Heart left ventricle (tissue), 16 donors: Measurements from ENCODE around the gene TBX10. TPM values are rescaled to one million over a fixed set of nuclear protein-coding genes. Genes with fewer than 3 reads are reported as not detected.

Source experiments
- ATAC-seq, 4 donors: fragments of 200-7000 bp; cut with Tn5 transposase; one replicate each; pipeline ENCODE4 v1.9.1; 2020 to 2022; ENCODE audit warnings: moderate library complexity in 4 of 4, mild to moderate bottlenecking in 3 of 4, moderate number of reproducible peaks in 1 of 4
- DNase-seq, 5 donors: peaks; one replicate each; pipeline ENCODE4 v3.0.0-alpha.2; 2020
- H3K27ac ChIP-seq, 12 donors: fragments of 200-600 bp; sonication (generic) in 4 of 12; one replicate each; pipeline versions ENCODE4 v1.5.0 to v1.8.0; 2016 to 2022; ENCODE audit warnings: mild to moderate bottlenecking in 2 of 12
- H3K27me3 ChIP-seq, 9 donors: fragments of 200-600 bp; sonication (generic) in 2 of 9; one replicate each; pipeline versions ENCODE4 v1.5.1 to v1.8.0; 2016 to 2022; ENCODE audit warnings: mild to moderate bottlenecking in 3 of 9
- H3K36me3 ChIP-seq, 9 donors: fragments of 200-600 bp; sonication (generic) in 2 of 9; one replicate each; pipeline versions ENCODE4 v1.5.0 to v1.8.0; 2018 to 2022; ENCODE audit warnings: mild to moderate bottlenecking in 2 of 9
- H3K4me1 ChIP-seq, 12 donors: fragments of 200-600 bp; sonication (generic) in 4 of 12; one replicate each; pipeline versions ENCODE4 v1.5.0 to v1.8.0; 2016 to 2022; ENCODE audit warnings: mild to moderate bottlenecking in 3 of 12
- H3K4me3 ChIP-seq, 12 donors: fragments of 200-600 bp; sonication (generic) in 4 of 12; one replicate each; pipeline versions ENCODE4 v1.5.0 to v1.8.0; 2017 to 2022; ENCODE audit warnings: mild to moderate bottlenecking in 9 of 12, moderate library complexity in 4 of 12
- H3K9me3 ChIP-seq, 12 donors: fragments of 200-600 bp; sonication (generic) in 4 of 12; one replicate each; pipeline versions ENCODE4 v1.5.0 to v1.8.0; 2016 to 2022; ENCODE audit warnings: mild to moderate bottlenecking in 1 of 12
- CTCF ChIP-seq, 12 donors: fragments of 200-600 bp; sonication (generic) in 4 of 12; IDR thresholded peaks; one replicate each; pipeline versions ENCODE4 v1.5.0 to v1.8.0; 2018 to 2022; ENCODE audit warnings: antibody characterized with exemption in 12 of 12, mild to moderate bottlenecking in 5 of 12
- POLR2A ChIP-seq, 2 donors: fragments of 450-650 bp; IDR thresholded peaks; one replicate each; pipeline ENCODE4 v1.6.1; 2017; ENCODE audit warnings: antibody characterized with exemption in 2 of 2, mild to moderate bottlenecking in 2 of 2, moderate library complexity in 2 of 2
- WGBS, 4 donors: extraction: QIAGEN DNeasy Blood & Tissue Kit in 2 of 4; methylation state at CpG; one replicate each; pipeline versions ENCODE4 v1.1.5 to v1.1.7; 2013 to 2018; 5-methylcytosine and 5-hydroxymethylcytosine counted together
- intact Hi-C, 10 donors: fragments of 100-400 bp; cut with DNase I; formaldehyde crosslinking; loops; one replicate each; pipeline versions ENCODE4 v1.11.1 to v1.14.2; 2022
- polyA plus RNA-seq, 2 donors: library from polyadenylated mRNA; stranded (reverse); fragments of 200-250 nt; gene quantifications; one replicate each; pipeline ENCODE4 v1.2.3, GENCODE V29; 2013
- total RNA-seq, 9 donors: library from RNA; depleted of rRNA in 2 of 9; stranded (reverse); fragments of >200 nt in 2 of 9; fragmentation: NEBNext Ultra II Directional in 3 of 9; extraction: Animal tissue kit (Norgen Biotek cat#: 25700) in 3 of 9; gene quantifications; one replicate each; pipeline versions ENCODE4 v1.1.0 to v1.2.4, GENCODE V29; 2016 to 2023
- donor health status: ischemic (EF 13 %, LVEDD 7.1; RV severe dilation, severe dysfunction).
- donor health status: healthy with polysubstance abuse.
- donor health status: DM: no; HTN: yes; CAD: no.
- donor health status: DM: no; HTN: no; CAD: no.
- donor health status: ischemic (EF 25% LVEDD 6.9; RV normal size, moderate dysfunction).
- donor health status: ischemic (EF 25% LVEDD 5.7; RV mildly dilated, moderate dysfunction).
- donor health status: healthy.
- donor health status: DM: yes; HTN: yes; CAD: no.
- donor health status: ischemic (EF 35%, LVEDD 5.7; RV mildly dilated, moderate dysfunction).
- donor health status: nonischemic (EF 11% LVEDD 7.7; RV severe dilation, severe dysfunction).
- donor health status: DM: yes; HTN: yes; CAD: no.
- donor health status: PGD.
- donor health status: ischemic (EF 29% LVEDD 5.4; RV normal size, mild dysfunction).
- donor health status: nonischemic (EF 23%, LVEDD 6.1; RV moderate dilation, normal function).

The TBX10 gene
- total and polyA plus RNA-seq, 11 donors: 0.11 to 0.30 TPM; not detected in 9

DNA sequence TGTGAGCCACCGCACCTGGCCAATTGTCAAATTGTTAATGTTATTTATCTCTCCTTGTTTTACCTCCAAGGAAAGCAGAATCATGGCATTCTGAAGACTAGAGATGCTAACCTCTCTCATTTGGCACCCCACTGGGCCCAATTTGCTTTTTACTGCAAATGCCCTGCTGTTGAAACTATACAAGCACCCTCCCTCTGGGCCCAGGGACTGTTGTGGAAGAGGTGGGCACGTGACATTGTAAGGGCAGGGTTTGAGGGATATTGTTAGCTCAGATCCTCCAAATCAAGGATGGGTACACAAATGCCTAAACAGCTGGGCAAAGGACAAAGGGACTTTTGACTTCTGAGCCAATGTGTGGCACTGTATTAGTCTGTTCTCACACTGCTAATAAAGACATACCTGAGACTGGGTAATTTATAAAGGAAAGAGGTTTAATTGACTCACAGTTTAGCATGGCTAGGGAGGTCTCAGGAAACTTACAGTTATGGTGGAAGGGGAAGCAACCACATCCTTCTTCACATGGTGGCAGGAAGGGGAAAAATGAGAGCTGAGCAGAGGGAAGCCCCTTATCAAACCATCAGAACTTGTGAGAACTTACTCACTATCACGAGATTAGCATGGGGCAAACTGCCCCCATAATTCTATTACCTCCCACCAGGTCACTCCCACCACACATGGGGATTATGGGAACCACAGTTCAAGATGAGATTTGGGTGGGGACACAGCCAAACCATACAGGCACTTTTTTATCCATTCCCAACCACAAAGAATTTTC is 41.3 kb upstream of the TBX10 start:
- peaks cover 0 to 11% (median 0%) of the 10 kb centered on the region in 9 donors for H3K27me3 ChIP-seq
- intact Hi-C loops: no loop called here
- DNase-seq: no peak
- peak overlapping the region in 1 of 12 donors; percentile 19 for H3K27ac ChIP-seq
- TF ChIP-seq POLR2A (IDR thresholded peaks at IDR 0.05) (no peak), CTCF (IDR thresholded peaks at IDR 0.05) (no peak)
- peaks cover 0 to 6% (median 0%) of the 10 kb centered on the region in 12 donors for H3K9me3 ChIP-seq
- H3K36me3 ChIP-seq: no peaks in the 10 kb centered on the region
- WGBS, 4 donors: 66 to 81% (median 70%) methylated on average over 3 of the region's 3 CpGs
- H3K4me3 ChIP-seq: no peak overlapping the region
- ATAC-seq: no peak
- H3K4me1 ChIP-seq: peaks cover 0 to 3% (median 0%) of the 10 kb centered on the region in 12 donors

GRCh38 chr11:67675058-67675747 is 35.6 kb upstream of the TBX10 start:
- Histone ChIP-seq H3K9me3 (peaks cover 0 to 6% (median 0%) of the 10 kb centered on the region in 12 donors), H3K4me3 (no peak overlapping the region), H3K4me1 (no peaks in the 10 kb centered on the region), H3K36me3 (no peaks in the 10 kb centered on the region), H3K27me3 (peaks cover 0 to 14% (median 0%) of the 10 kb centered on the region in 9 donors), H3K27ac (no peak overlapping the region)
- WGBS, 4 donors: 87 to 90% (median 90%) methylated on average over 12 of the region's 12 CpGs
- DNase-seq (no peak), ATAC-seq (peak in 1 of 4 donors; percentile 22)
- intact Hi-C loops: no loop called here
- TF ChIP-seq CTCF (IDR thresholded peaks at IDR 0.05) (no peak), POLR2A (IDR thresholded peaks at IDR 0.05) (no peak)

GRCh38 chr11:67674442-67674871 is 34.9 kb upstream of the TBX10 start, which contains the start of gene ALDH3B2:
ALDH3B2 (minus strand) TSS chr11:67674623; CDS start chr11:67666935, 7,688 bp downstream.
- intact Hi-C loops: no loop called here
- ATAC-seq (no peak), DNase-seq (no peak)
- no peak within 1 kb of the TSS for H3K27ac ChIP-seq
- TF ChIP-seq POLR2A (IDR thresholded peaks at IDR 0.05) (no peak), CTCF (IDR thresholded peaks at IDR 0.05) (no peak)
- no peaks in the 10 kb centered on the region for H3K36me3 ChIP-seq
- peaks cover 0 to 6% (median 0%) of the 10 kb centered on the region in 12 donors for H3K9me3 ChIP-seq
- H3K27me3 ChIP-seq: peaks cover 0 to 14% (median 0%) of the 10 kb centered on the region in 9 donors
- no peak within 1 kb of the TSS for H3K4me3 ChIP-seq
- H3K4me1 ChIP-seq: no peaks in the 10 kb centered on the region
- 82 to 90% (median 84%) methylated on average over 5 to 8 of the region's 8 CpGs for WGBS, 4 donors

GRCh38 chr11:67673902-67674301 is 34.3 kb upstream of the TBX10 start:
- DNase-seq (no peak), ATAC-seq (no peak)
- Histone ChIP-seq H3K27ac (no peak overlapping the region), H3K27me3 (peaks cover 0 to 14% (median 0%) of the 10 kb centered on the region in 9 donors), H3K36me3 (no peaks in the 10 kb centered on the region), H3K4me3 (no peak overlapping the region), H3K4me1 (no peaks in the 10 kb centered on the region), H3K9me3 (peaks cover 0 to 6% (median 0%) of the 10 kb centered on the region in 12 donors)
- intact Hi-C loops: no loop called here
- 74 to 81% (median 77%) methylated on average over 8 of the region's 8 CpGs for WGBS, 4 donors
- no peak for TF ChIP-seq POLR2A (IDR thresholded peaks at IDR 0.05)
- no peak for TF ChIP-seq CTCF (IDR thresholded peaks at IDR 0.05)
